Fibroblast of skin of left biceps (primary cell): Measurements from ENCODE around the gene AFF3.

Experiments
- DNase-seq, 2 experiments: peaks; one replicate each; pipeline ENCODE4 v3.0.0-alpha.2; 2013; ENCODE audit warnings: low read depth in 2 of 2

Gene AFF3

DNA sequence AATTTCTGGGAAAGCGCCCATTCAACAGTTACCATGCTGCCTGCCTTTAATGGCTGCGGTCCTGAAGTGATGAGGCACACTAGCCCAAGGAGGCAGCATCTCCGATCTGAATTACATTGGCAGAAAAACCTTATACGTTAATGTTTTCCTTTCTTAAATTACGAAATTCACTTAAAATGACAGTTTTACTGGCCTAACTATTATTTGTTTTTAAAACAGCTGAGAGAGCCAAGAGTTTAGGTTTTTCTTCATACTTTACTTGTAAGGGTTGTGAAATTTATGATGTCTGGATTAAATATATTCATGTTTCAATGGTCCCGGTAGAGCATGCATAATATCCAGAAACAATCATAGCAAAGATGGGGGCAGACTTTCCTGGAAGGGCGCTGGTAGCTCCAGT lies 537.4 kb downstream of the AFF3 start:
- peak; percentile 29 to 40 for DNase-seq

- peak; percentile 20 to 31 for DNase-seq
Measured at GRCh38 chr2:99602476-99602875, 539.9 kb downstream of the AFF3 start.

DNA sequence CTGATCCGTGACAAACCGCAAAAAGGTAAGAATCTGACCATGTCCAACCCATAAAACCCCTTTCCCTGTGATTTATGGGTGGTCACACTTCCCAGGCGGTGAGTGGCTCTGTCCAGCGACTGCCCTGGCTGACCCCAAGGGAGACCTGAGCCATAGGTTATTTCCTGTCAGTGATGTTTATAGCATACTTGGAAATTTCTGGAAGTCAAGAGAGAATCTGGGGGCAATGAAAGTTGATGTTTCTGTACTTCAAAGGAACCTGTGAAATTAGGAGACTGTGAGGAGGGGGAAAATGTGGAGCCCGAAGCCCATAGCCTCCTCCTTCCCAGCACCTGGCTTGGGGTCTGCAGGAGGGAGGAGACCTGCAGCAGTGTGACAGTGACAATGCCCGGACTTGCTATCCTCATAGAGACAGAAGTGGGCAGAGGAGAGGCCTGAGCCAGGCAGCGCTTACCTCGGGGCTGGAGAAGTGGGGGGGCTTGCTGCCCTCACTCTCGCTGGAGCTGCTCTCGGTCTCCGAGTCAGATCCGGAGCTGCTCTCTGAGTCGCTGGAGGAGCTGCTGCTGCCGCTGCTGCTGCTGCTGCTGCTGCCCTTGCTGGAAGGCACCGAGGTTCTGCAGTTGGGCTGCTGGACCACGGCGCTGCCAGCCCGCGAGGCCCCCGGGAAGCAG lies 541.3 kb downstream of the AFF3 start:
- no peak for DNase-seq

DNA sequence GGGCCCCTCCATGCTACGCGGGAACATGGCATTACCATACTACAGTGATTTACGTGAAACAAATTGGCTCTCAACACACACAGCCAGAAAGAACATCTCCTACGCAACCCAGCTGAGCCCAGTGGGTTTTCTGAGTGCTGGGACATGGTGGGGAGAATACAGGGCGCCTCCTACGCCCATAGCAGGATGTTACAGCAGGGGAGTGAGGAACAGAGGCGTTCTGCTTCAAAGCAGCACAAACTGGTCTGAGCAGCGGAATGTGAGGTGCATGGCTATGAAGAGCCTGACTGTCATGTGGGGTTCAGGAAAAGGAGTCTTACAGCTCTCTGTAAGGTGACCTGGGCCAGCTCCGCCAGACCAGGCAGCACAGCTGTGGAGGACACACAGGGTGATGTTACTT lies 543.9 kb downstream of the AFF3 start:
- no peak for DNase-seq

DNA sequence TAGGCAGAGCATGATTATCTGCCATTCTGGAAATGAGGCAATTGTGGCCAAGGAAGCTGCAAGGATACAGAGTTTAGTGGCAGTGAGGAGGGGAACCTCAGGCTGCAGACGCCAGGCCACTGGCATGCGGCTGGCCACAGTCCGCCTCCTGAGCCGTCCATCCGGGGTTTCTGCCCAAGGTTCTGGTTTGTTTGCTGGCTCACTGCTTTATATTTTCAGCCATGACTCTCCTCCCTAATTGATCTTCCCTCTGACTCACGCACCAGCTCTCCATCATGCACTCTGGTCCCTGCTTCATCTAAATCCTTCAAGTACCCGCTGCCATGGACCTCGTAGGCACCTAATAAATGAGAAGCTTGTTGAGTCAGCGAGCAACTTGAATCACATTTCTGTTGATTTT lies 544.8 kb downstream of the AFF3 start:
- DNase-seq = no peak

DNA sequence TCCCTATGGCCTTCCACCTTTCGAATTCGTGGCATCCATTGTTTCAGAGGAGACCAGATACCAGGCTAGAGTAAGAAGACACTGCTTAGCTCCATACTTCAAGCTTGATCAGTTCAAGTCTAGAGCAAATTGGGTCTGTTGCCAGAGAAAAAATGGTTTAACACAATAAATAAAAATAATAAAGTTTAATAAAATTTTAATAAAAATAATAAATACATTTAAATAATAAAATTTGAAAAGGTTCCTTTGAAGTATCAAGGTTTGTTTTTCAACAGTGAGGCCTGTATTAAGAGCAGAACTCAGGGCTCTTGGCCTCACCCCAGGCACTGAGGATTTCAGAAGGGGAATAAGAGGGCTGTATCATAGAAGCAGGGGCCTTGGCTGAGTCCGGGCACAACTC lies 547.0 kb downstream of the AFF3 start:
- DNase-seq = no peak

GRCh38 chr2:99593692-99594427 lies 548.5 kb downstream of the AFF3 start:
- no peak for DNase-seq

- no peak for DNase-seq
Measured at GRCh38 chr2:99576775-99577174, 565.6 kb downstream of the AFF3 start.

DNA sequence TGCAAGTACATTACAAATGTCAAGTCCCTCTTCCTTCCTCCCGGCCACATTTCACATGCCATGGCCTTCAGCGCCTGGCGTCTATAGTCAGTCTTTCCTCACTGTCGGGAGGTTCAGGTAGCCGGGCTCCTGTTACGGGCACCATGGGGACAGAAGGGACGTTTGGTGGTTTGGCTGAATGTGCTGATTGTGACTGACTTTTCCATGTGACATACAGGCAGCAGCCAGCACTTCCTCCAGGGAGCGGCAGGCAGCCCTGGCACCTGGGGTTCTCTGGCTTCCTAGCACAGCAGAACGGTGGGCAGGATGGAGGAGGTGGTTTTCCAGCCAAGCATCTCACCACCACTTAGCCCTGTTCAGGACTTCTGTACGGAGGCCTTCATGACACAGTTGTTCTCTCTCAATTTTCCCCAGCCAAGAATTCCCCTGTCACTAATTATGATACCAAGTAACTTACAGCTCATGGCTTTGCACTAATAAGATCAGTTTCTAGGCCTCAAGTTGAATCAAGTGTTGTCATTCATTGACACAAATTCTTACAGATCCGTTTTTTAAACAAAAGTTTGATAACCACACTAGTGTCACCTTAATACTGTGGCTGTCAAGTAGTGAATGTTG lies 568.6 kb downstream of the AFF3 start:
- DNase-seq = no peak

DNA sequence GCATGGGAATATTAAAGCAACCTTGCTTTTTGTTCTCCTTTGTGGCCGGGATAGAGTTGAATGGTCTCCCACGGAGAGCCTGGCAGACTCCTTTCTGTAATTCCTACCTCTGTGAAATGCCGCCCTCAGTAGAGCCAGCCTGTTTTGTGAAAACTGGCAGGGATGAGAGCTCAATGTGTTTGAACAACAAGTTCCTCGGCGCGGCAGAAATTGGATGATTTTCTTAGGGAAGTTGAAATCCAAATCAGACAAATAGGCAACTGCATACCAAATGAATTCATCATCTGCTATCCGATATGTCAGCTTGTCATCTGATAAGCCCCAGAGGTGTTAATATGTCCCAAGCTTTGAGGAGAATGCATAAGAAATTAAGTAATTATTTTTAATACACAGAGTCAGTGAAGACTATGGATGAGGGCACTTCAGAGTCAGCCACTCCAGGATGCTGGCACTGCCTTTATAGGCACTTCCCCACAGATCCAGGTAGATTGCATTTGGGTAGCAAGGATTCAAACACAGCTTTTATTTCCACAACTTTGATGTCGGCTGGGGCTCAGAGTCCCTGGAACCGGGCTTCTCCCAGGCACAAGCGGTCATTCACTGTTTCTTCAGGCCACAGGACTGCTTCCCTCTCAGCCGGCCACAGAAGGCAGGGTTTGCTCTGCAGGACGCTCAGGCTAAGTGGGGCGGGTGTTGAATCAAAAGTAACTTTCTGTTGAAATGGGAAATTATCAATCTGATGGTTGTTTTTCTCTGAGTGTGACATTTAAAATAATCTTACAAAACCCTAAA lies 569.8 kb downstream of the AFF3 start:
- DNase-seq = no peak

DNA sequence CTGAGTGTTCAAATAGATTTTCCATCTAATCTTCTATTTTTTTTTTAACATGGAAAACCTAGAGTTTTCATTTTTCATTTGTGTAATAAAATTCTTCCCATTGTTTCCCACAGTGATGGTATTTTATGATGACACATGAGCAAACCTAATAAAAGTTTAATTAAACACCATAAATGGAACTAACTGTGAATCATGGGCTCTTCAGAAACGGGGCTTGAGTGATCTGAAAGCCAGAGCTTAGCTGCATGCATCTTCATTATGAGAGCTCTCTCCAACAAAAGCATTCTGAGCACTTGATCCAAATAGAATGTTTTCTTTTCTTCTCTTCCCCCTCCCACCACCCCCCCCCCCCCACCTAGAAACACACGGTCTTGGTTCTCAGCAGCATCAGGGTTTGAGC lies 570.4 kb downstream of the AFF3 start:
- no peak for DNase-seq

DNA sequence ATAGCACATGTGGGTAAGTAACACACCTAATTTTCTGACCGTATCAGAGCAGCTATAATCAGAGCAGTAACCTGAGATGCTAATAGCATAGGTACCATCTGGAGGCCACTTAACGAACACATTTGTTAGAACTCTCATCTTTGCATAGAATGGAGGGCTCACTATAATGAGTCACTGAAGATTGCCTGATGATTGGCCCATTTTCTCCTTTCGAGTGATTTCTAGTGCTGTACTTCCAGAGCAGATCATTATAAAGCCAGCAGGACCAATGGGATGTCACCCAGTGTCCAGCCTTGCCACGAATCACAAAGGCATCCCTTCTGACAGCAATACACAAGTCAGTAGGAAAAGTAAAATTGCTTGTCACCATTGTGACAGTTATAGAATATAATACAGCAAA lies 570.9 kb downstream of the AFF3 start:
- DNase-seq = no peak

DNA sequence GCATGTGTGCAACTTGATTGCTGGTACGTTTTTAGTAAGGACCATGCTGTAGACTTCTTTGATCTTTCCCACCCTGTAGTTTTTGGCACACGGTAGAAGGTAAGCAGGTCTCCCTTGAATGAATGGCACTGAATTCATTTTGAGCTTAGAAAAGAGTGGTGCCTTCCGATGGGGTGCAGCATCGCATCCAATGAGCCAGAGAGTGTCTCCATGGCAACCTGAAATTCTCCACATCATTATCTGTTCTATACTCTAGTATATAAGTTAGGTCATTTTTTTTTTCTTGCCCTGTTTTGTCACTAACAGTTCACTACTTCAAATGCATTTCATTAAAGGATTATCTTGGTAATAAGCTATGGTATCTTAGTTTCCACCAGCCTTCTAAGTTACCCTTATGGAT lies 571.4 kb downstream of the AFF3 start:
- DNase-seq = no peak

GRCh38 chr2:99569386-99569785 lies 573.0 kb downstream of the AFF3 start:
- no peak for DNase-seq

DNA sequence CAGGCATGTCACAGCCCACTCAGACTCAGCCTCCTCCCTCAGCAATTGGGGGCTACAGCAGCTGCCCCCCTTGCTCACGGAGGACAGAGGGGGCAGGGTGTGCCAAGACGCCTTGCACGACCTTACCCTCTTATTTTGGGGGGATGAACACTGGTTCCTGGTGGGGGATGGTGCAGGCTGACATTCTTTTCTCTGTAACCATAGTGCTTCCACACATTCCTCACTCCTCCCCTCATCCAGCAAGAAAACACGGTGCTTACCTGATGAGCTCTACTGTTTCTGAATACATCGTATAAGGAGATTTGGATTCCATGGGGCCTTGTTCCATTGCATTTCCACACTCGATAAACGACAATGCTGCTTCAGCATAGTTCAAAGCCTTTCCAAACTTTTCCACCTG lies 577.2 kb downstream of the AFF3 start:
- no peak for DNase-seq

DNA sequence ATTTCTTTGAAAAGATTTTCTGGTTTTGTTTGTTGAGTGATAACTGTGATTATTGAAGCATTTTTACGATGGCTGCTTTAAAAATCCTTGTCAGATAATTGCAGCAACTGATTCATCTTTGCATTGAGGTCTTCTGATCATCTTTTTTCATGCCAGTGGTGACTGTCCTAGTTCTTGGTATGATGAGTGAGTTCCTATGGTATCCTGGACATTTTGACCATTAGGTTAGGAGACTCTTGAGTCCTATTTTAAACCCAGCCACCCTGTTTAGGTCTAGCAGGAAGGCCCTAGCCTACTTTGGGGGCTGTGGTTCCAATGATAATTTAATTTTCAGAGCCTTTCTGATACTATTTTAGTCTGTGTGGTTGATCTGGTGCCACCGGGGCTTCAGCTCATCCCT lies 579.9 kb downstream of the AFF3 start:
- no peak for DNase-seq

- DNase-seq = no peak
Measured at GRCh38 chr2:99561804-99562203, 580.6 kb downstream of the AFF3 start.

DNA sequence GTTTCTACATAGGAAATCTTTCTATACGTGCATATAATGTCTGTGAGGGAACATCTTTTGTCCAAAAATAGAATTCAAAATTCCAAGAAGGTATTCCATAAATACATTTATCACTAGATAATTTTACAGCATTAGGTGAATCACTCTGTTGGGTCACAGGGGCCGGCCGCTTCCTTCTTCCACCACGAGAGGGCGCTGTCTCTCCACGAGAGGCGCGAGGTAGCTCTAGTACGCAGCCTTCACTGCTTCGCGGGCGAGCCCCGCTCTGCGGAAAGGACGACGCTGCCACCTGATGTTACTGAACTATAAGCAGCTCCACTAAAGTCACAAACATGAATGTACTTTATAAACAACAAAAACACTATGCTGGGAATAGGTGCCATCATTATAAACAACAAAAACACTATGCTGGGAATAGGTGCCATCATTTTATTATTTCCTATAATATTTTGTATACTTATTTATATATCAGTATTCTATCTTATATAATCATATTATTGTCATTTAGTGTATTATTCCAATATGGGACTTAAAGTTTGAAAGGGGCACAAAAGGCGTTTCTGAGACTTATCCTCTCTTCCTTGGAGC lies 583.2 kb downstream of the AFF3 start:
- peak; percentile 31 to 37 for DNase-seq

- DNase-seq = no peak
Measured at GRCh38 chr2:99555404-99555803, 587.0 kb downstream of the AFF3 start.

DNA sequence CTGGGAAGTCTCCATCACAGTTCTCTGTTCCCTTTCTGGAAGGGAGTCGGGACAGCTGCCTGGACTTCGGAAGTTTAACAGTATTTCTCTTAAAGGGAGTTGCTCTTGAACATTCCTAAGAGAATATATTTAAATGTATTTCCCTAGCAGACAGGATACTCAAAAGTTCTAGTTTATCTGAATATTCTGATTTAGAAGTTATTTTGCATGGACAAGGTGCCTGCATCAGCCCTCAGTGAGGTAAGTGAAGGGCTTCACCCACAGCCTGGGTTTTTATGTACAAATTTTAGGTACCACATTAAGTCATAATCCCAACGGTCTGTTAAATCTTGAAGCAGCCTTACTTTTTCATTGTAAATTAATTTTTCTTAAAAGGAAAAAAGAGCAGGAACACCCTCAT lies 587.5 kb downstream of the AFF3 start:
- no peak for DNase-seq

- no peak for DNase-seq
Measured at GRCh38 chr2:99554238-99554637, 588.2 kb downstream of the AFF3 start.

- no peak for DNase-seq
Measured at GRCh38 chr2:99552529-99552928, 589.9 kb downstream of the AFF3 start.
